SK-N-SH (cell line): ENCODE results near the gene MTFP1. TPM values are rescaled to one million over a fixed set of nuclear protein-coding genes. Genes with fewer than 3 reads are reported as not detected.

ENCODE experiments used
- CTCF ChIA-PET: fragments of 300-600, 350-600 bp; formaldehyde crosslinking; extraction: SDS; loops from one replicate; lab custom pipeline; 2021; lab: Yijun Ruan, JAX
- POLR2A ChIA-PET: fragments of 350-600 bp; sonication (Branson Sonifier 250); formaldehyde crosslinking; extraction: SDS; loops from one replicate; lab custom pipeline; 2020; ENCODE audit warnings: antibody characterized with exemption, inconsistent platforms; lab: Yijun Ruan, JAX
- DNase-seq: peaks from one replicate; pipeline ENCODE4 v3.0.0; 2012
- H2AFZ ChIP-seq: fragments of 200-600 bp; sonication (generic); 2 replicates; pipeline ENCODE4 v1.8.1; 2016; ENCODE audit warnings: antibody characterized with exemption, mild to moderate bottlenecking, low read depth
- H3F3A ChIP-seq: fragments of 200-600 bp; sonication (generic); replicated peaks from 2 replicates; pipeline ENCODE3; 2016; ENCODE audit warnings: antibody characterized with exemption, mild to moderate bottlenecking; ENCODE audit not compliant: insufficient read depth
- H3K27ac ChIP-seq, 2 experiments: fragments of 200-500 bp in 1 of 2; fragments of 200-600 bp in 1 of 2; sonication (Bioruptor generic) in 1 of 2; sonication (generic), shearing (Covaris generic) in 1 of 2; 2 replicates each; pipeline versions ENCODE4 v1.5.1 to v1.6.1; 2014 to 2016; ENCODE audit warnings: low read depth in 2 of 2, inconsistent platforms in 1 of 2, low read length in 1 of 2, mild to moderate bottlenecking in 1 of 2, mixed read lengths in 1 of 2
- H3K27me3 ChIP-seq: fragments of 200-600 bp; sonication (generic), shearing (Covaris generic); 2 replicates; pipeline ENCODE4 v1.6.1; 2016; ENCODE audit warnings: mixed run types; ENCODE audit not compliant: insufficient read depth
- H3K36me3 ChIP-seq, 2 experiments: fragments of 200-500 bp in 1 of 2; fragments of 200-600 bp in 1 of 2; sonication (Bioruptor generic) in 1 of 2; sonication (generic) in 1 of 2; replicated peaks in 1 of 2; 2 replicates each; pipeline versions ENCODE3 to v1.5.1; 2014 to 2016; ENCODE audit warnings: low read length in 1 of 2, mild to moderate bottlenecking in 1 of 2; ENCODE audit not compliant: insufficient read depth in 2 of 2, control insufficient read depth in 1 of 2
- H3K4me1 ChIP-seq, 2 experiments: fragments of 200-500 bp in 1 of 2; fragments of 200-600 bp in 1 of 2; sonication (Bioruptor generic) in 1 of 2; sonication (generic), shearing (Covaris generic) in 1 of 2; 2 replicates each; pipeline versions ENCODE4 v1.5.1 to v1.6.1; 2014 to 2016; ENCODE audit warnings: low read depth in 1 of 2, low read length in 1 of 2, mixed run types in 1 of 2; ENCODE audit not compliant: insufficient read depth in 2 of 2, control insufficient read depth in 1 of 2
- H3K4me2 ChIP-seq: fragments of 200-600 bp; sonication (generic), shearing (Covaris generic); 2 replicates; pipeline ENCODE4 v1.6.1; 2017; ENCODE audit warnings: mixed run types
- H3K4me3 ChIP-seq, 2 experiments: fragments of 200-500 bp in 1 of 2; fragments of 200-600 bp in 1 of 2; sonication (Bioruptor generic) in 1 of 2; sonication (generic), shearing (Covaris generic) in 1 of 2; 2 replicates each; pipeline versions ENCODE4 v1.5.1 to v1.8.1; 2014 to 2016; ENCODE audit warnings: low read depth in 2 of 2, inconsistent platforms in 1 of 2, low read length in 1 of 2, mild to moderate bottlenecking in 1 of 2, mixed read lengths in 1 of 2, moderate library complexity in 1 of 2
- H3K79me2 ChIP-seq: fragments of 200-600 bp; sonication (generic); 2 replicates; pipeline ENCODE4 v1.8.1; 2017; ENCODE audit warnings: mild to moderate bottlenecking; ENCODE audit not compliant: insufficient read depth
- H3K9ac ChIP-seq: fragments of 200-600 bp; sonication (generic); 2 replicates; pipeline ENCODE4 v1.6.1; 2017; ENCODE audit warnings: mixed run types
- H3K9me2 ChIP-seq: fragments of 200-600 bp; sonication (generic); 2 replicates; pipeline ENCODE4 v1.6.1; 2017; ENCODE audit warnings: mixed run types
- H3K9me3 ChIP-seq: fragments of 200-600 bp; sonication (generic); 2 replicates; pipeline ENCODE4 v1.6.1; 2017; ENCODE audit warnings: mixed run types, mild to moderate bottlenecking, moderate library complexity
- H4K20me1 ChIP-seq: fragments of 200-600 bp; sonication (generic); 2 replicates; pipeline ENCODE4 v1.6.1; 2017; ENCODE audit warnings: mild to moderate bottlenecking, mixed run types; ENCODE audit not compliant: insufficient read depth
- CTCF ChIP-seq: fragments of 200-600 bp; sonication (generic); IDR thresholded peaks from 2 replicates; pipeline ENCODE4 v1.6.1; 2017; ENCODE audit warnings: antibody characterized with exemption, mild to moderate bottlenecking, moderate library complexity
- ELF1 ChIP-seq: IDR thresholded peaks from 2 replicates; pipeline ENCODE4 v1.4.0; 2012
- EZH2phosphoT487 ChIP-seq: fragments of 200-600 bp; sonication (generic); IDR thresholded peaks from 2 replicates; pipeline ENCODE4 v1.6.1; 2017; ENCODE audit warnings: low read depth, mixed run types, mild to moderate bottlenecking, antibody characterized with exemption, moderate library complexity, borderline replicate concordance
- FOXJ3 ChIP-seq: sonication (generic); formaldehyde crosslinking; IDR thresholded peaks from 2 replicates; pipeline ENCODE4 v1.5.1; 2020; ENCODE audit warnings: mild to moderate bottlenecking, missing genetic modification reagents
- JUND ChIP-seq: IDR thresholded peaks from 2 replicates; pipeline ENCODE4 v1.4.0; 2012
- MEF2A ChIP-seq: IDR thresholded peaks from 2 replicates; pipeline ENCODE4 v1.4.0; 2012; ENCODE audit warnings: low read depth, borderline replicate concordance
- MXI1 ChIP-seq: IDR thresholded peaks from 2 replicates; pipeline ENCODE4 v1.6.1; 2012; ENCODE audit warnings: mild to moderate bottlenecking, low read depth, low read length, improper control_type of control experiment
- POLR2AphosphoS5 ChIP-seq: IDR thresholded peaks from 2 replicates; pipeline ENCODE4 v1.6.1; 2012; ENCODE audit warnings: low read depth, low read length
- RAD21 ChIP-seq: IDR thresholded peaks from 2 replicates; pipeline ENCODE4 v1.6.1; 2012; ENCODE audit warnings: mild to moderate bottlenecking, low read length
- REST ChIP-seq: IDR thresholded peaks from 2 replicates; pipeline ENCODE4 v1.6.1; 2012; ENCODE audit warnings: mild to moderate bottlenecking, low read depth, low read length, moderate library complexity
- RFX5 ChIP-seq: IDR thresholded peaks from 2 replicates; pipeline ENCODE4 v1.6.1; 2012; ENCODE audit warnings: mild to moderate bottlenecking, improper control_type of control experiment, low read length
- RXRA ChIP-seq: IDR thresholded peaks from 2 replicates; pipeline ENCODE4 v1.4.0; 2012; ENCODE audit warnings: low read depth, mild to moderate bottlenecking, borderline replicate concordance
- TAF1 ChIP-seq: IDR thresholded peaks from 2 replicates; pipeline ENCODE4 v1.6.1; 2012; ENCODE audit warnings: low read depth, mild to moderate bottlenecking, low read length, moderate library complexity, borderline replicate concordance
- TEAD4 ChIP-seq: IDR thresholded peaks from 2 replicates; pipeline ENCODE4 v1.4.0; 2012; ENCODE audit warnings: mild to moderate bottlenecking, borderline replicate concordance; ENCODE audit not compliant: insufficient read depth
- USF2 ChIP-seq: fragments of 150-350 bp; IDR thresholded peaks from 2 replicates; pipeline ENCODE4 v1.6.1; 2017; ENCODE audit warnings: antibody characterized with exemption, low read length, low read depth, borderline replicate concordance
- YY1 ChIP-seq: IDR thresholded peaks from 2 replicates; pipeline ENCODE4 v1.4.0; 2012; ENCODE audit warnings: low read depth, mild to moderate bottlenecking
- WGBS: methylation state at CpG from one replicate; pipeline ENCODE4 v1.1.6; 2017; ENCODE audit warnings: low lambda C conversion rate; 5-methylcytosine and 5-hydroxymethylcytosine counted together
- polyA plus RNA-seq, 3 experiments: library from polyadenylated mRNA; depleted of rRNA; stranded (reverse); fragments of >200 nt; gene quantifications; 2 replicates each; pipeline ENCODE4 v1.2.3, GENCODE V29; 2012

The MTFP1 gene
- polyA plus RNA-seq, 1 of the 3 experiments (the other 2 are of a cell fraction) = 18.9 TPM

GRCh38 chr22:30445438-30446145 is 20.0 kb downstream of the MTFP1 start:
- Histone ChIP-seq H3K79me2 (no peaks in the 10 kb centered on the region), H3K4me1 (peaks cover 0 to 8% of the 10 kb centered on the region in 2 experiments; a peak in 1 of 4 replicates), H3F3A (no peaks in the 10 kb centered on the region), H3K27me3 (no peaks in the 10 kb centered on the region), H3K9ac (no peak overlapping the region), H4K20me1 (no peaks in the 10 kb centered on the region), H3K9me3 (no peaks in the 10 kb centered on the region), H3K9me2 (no peaks in the 10 kb centered on the region), H3K36me3 (no peaks in the 10 kb centered on the region), H2AFZ (no peak overlapping the region; the same call in 1 of the 2 replicates), H3K27ac (no peak overlapping the region), H3K4me2 (no peak overlapping the region), H3K4me3 (no peak overlapping the region)
- DNase-seq = no peak
- TF ChIP-seq JUND = no peak
- TF ChIP-seq CTCF = no peak
- no peak for TF ChIP-seq RFX5
- no peak for TF ChIP-seq POLR2AphosphoS5
- TF ChIP-seq EZH2phosphoT487 = no peak
- TF ChIP-seq TAF1 = no peak
- TF ChIP-seq RXRA = no peak
- no peak for TF ChIP-seq YY1
- no peak for TF ChIP-seq USF2
- no peak for TF ChIP-seq REST
- TF ChIP-seq RAD21 = no peak
- TF ChIP-seq MEF2A = no peak
- no peak for TF ChIP-seq ELF1
- TF ChIP-seq MXI1 = no peak
- TF ChIP-seq FOXJ3 (CRISPR knock-in tag) = no peak
- TF ChIP-seq TEAD4 = no peak
- ChIA-PET CTCF (interaction anchor here (0.7 to 3.0 kb wide), 21 partner anchors 10 to 475 kb away, joined by 3 to 14 read pairs (median 4); partner anchors contain the start of gene PES1), POLR2A (interaction anchor here (0.9 kb wide), 1 partner anchor 14 kb away, joined by 3 read pairs; no protein-coding TSS in a partner anchor)
- WGBS = 64% methylated on average over 5 of the region's 5 CpGs
